ENCODE results near the gene LAPTM4A. TPM values are rescaled to one million over a fixed set of nuclear protein-coding genes. Genes with fewer than 3 reads are reported as not detected.
"Not testable (repeated sequence)": the region's sequence is repeated elsewhere in the genome, so short reads cannot be mapped to it uniquely, and the experiment has no call there.

LAPTM4A gene
- total and polyA plus RNA-seq, 5 donors from 2014 or later: 74.1 to 141 (median 131) TPM

DNA sequence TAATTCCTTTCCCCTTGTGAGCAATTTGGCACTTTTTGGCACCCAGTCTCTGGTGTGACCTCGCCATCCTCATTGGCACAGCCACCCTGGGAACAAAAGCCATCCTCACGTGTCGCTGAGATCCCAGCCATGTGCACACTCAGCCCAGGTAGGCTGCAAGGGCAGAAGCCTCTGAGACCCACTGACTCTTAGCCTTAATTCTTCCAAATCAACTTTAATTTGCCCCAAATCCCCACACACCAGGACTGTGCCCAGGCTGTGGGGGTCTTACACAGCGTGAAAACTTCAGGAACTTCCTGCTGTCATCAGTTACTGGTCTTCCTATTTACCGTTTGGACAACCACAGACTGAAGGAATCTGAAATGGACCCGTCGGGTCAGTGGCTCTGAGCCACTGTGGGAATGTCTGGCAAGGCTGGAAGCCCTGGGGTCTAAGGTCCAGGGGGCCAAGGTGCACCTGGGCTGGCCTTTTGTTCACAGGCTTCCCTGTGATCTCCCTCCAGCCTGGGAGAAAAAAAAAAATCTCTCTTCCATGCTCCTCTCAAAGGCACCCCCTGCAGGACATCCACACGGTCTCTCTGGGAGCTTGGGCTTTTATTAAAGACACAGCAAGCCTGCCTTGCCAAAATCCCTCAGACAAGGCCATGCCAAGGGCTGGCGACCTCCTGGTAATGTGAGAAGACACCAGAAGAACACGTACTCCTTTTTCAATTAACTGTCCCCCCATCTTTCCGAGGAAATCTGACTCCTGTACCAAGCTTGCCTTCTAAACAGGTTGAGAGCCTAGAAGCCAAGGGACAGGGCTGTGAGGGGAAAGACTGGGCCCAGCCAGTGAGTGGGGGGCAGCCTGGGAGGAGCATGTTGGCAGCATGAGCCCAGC lies 42.1 kb upstream of the LAPTM4A start:
- no peaks in the 10 kb centered on the region for H3K36me3 ChIP-seq (ENCODE audit: control insufficient read depth, insufficient read depth, low read length)
- Mint-ChIP-seq H3K27ac (no peak overlapping the region), H3K36me3 (no peaks in the 10 kb centered on the region), H3K4me3 (no peak overlapping the region), H3K27me3 (peaks cover 30% of the 10 kb centered on the region), H3K4me1 (peaks cover 0 to 4% (median 0%) of the 10 kb centered on the region in 4 donors), H3K9me3 (no peaks in the 10 kb centered on the region)
- H3K27me3 ChIP-seq (ENCODE audit: control insufficient read depth, insufficient read depth, low read length): peaks cover 1% of the 10 kb centered on the region
- no peaks in the 10 kb centered on the region for H3K4me1 ChIP-seq (ENCODE audit: control insufficient read depth, insufficient read depth, low read length, poor library complexity, severe bottlenecking)
- no peak overlapping the region for H3K4me3 ChIP-seq (ENCODE audit: low read depth, low read length)
- ATAC-seq (ENCODE audit: low read depth in 2 of 2): no peak
- no peaks in the 10 kb centered on the region for H3K9me3 ChIP-seq (ENCODE audit: control insufficient read depth in 2 of 2, low read length in 2 of 2)
- no peak overlapping the region for H3K27ac ChIP-seq (ENCODE audit: insufficient read depth, low read length, poor library complexity, severe bottlenecking)
- DNase-seq: no peak

DNA sequence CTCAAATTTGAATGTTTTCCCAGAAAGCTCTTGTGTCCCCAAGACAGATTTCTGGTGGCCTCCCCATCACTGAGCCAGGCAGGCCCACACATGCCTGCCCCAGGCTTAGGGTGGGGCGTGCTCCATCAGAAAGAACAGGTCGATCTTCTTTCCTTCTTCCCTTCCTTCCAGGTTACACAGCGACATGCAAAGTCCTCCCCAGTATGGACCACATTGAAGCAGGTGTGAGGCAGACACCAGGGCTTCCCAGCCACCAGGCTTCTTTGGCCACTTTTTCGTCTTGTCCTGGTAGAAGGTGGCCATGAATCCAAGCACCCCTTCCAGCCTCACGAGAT lies 41.4 kb upstream of the LAPTM4A start:
- H3K4me1 ChIP-seq (ENCODE audit: control insufficient read depth, insufficient read depth, low read length, poor library complexity, severe bottlenecking): no peaks in the 10 kb centered on the region
- Mint-ChIP-seq H3K36me3 (no peaks in the 10 kb centered on the region), H3K27ac (no peak overlapping the region), H3K27me3 (peaks cover 26% of the 10 kb centered on the region), H3K4me1 (no peaks in the 10 kb centered on the region), H3K4me3 (no peak overlapping the region), H3K9me3 (no peaks in the 10 kb centered on the region)
- ATAC-seq (ENCODE audit: low read depth in 2 of 2): no peak
- peaks cover 2% of the 10 kb centered on the region for H3K27me3 ChIP-seq (ENCODE audit: control insufficient read depth, insufficient read depth, low read length)
- H3K4me3 ChIP-seq (ENCODE audit: low read depth, low read length): no peak overlapping the region
- H3K27ac ChIP-seq (ENCODE audit: insufficient read depth, low read length, poor library complexity, severe bottlenecking): no peak overlapping the region
- no peaks in the 10 kb centered on the region for H3K9me3 ChIP-seq (ENCODE audit: control insufficient read depth in 2 of 2, low read length in 2 of 2)
- H3K36me3 ChIP-seq (ENCODE audit: control insufficient read depth, insufficient read depth, low read length): no peaks in the 10 kb centered on the region
- no peak for DNase-seq

DNA sequence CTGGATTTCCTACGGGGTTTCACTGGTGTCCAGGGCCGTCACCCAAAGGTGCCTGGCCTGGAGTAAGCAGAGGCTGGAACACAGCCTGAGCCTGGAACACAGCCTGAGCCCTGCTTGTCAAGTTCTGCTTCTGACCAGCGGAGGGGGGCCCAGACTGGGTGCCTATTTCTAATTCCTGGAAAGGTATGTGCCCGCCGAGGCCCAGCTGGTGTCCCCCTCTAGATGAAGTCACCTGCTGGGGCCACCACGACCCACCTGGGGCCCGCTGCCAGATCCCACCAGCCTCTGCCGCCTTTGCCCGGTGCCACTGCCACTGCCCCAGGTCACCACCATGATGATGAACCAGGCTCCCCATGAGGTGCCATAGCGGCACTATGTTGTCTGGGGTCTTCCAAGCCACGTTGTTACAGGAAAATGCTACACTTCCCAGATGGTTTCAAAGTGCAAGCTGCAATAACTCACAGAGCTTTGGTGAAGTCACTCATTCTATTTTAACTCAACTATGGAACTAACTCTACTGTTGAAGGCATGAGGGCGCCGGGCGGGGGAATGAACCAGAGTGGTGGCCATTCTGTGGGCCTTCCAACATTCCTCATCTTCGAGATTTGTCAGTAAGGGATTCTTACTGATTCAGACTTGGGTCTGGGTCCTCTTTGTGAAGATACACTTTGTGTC lies 40.9 kb upstream of the LAPTM4A start:
- Mint-ChIP-seq H3K27ac (no peak overlapping the region), H3K4me3 (no peak overlapping the region), H3K9me3 (no peaks in the 10 kb centered on the region), H3K36me3 (no peaks in the 10 kb centered on the region), H3K4me1 (no peaks in the 10 kb centered on the region), H3K27me3 (peaks cover 26% of the 10 kb centered on the region)
- Histone ChIP-seq H3K36me3 (ENCODE audit: control insufficient read depth, insufficient read depth, low read length) (no peaks in the 10 kb centered on the region), H3K27me3 (ENCODE audit: control insufficient read depth, insufficient read depth, low read length) (peaks cover 2% of the 10 kb centered on the region), H3K9me3 (ENCODE audit: control insufficient read depth in 2 of 2, low read length in 2 of 2) (no peaks in the 10 kb centered on the region), H3K27ac (ENCODE audit: insufficient read depth, low read length, poor library complexity, severe bottlenecking) (no peak overlapping the region), H3K4me3 (ENCODE audit: low read depth, low read length) (no peak overlapping the region), H3K4me1 (ENCODE audit: control insufficient read depth, insufficient read depth, low read length, poor library complexity, severe bottlenecking) (no peaks in the 10 kb centered on the region)
- ATAC-seq (ENCODE audit: low read depth in 2 of 2) (no peak), DNase-seq (no peak)

DNA sequence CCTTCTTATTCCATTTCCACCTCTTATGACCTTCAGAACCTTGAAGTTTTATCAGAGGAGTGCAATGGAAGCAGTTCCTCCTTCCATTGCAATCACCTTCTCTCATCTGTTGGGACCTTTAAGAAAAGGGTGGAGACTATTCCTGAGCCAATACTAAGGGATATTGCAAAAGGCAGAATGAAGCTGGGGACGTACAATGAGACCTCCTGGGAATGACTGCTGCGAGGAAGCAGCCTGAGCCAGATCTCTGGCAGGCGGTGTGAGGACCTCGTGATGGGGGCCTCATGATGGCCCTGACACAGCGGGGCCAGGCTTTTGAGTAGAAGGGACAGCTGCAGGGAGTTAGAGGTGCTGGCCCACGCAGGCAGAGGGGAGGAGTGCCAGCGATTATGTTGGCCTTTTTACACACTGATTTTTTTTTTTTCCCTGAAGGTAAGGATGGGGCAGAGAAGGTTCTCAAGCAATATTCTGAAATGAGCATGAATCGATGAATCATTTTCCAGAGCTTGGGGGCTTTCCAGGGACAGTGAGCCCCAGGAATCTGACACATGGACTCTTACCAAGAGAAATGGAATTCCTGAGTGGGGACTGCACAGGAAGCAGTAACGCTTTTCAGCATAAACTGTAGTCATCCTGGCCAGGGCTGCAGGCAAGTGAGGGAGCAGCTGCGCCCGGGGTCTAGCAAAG lies 40.0 kb upstream of the LAPTM4A start:
- ATAC-seq (ENCODE audit: low read depth in 2 of 2): no peak
- Histone ChIP-seq H3K9me3 (ENCODE audit: control insufficient read depth in 2 of 2, low read length in 2 of 2) (no peaks in the 10 kb centered on the region), H3K27ac (ENCODE audit: insufficient read depth, low read length, poor library complexity, severe bottlenecking) (no peak overlapping the region), H3K36me3 (ENCODE audit: control insufficient read depth, insufficient read depth, low read length) (no peaks in the 10 kb centered on the region), H3K4me3 (ENCODE audit: low read depth, low read length) (no peak overlapping the region), H3K27me3 (ENCODE audit: control insufficient read depth, insufficient read depth, low read length) (peaks cover 2% of the 10 kb centered on the region), H3K4me1 (ENCODE audit: control insufficient read depth, insufficient read depth, low read length, poor library complexity, severe bottlenecking) (no peaks in the 10 kb centered on the region)
- H3K27ac Mint-ChIP-seq: no peak overlapping the region
- H3K4me1 Mint-ChIP-seq: no peaks in the 10 kb centered on the region
- H3K9me3 Mint-ChIP-seq: no peaks in the 10 kb centered on the region
- no peak overlapping the region for H3K4me3 Mint-ChIP-seq
- H3K36me3 Mint-ChIP-seq: no peaks in the 10 kb centered on the region
- DNase-seq: no peak
- peaks cover 26% of the 10 kb centered on the region for H3K27me3 Mint-ChIP-seq

DNA sequence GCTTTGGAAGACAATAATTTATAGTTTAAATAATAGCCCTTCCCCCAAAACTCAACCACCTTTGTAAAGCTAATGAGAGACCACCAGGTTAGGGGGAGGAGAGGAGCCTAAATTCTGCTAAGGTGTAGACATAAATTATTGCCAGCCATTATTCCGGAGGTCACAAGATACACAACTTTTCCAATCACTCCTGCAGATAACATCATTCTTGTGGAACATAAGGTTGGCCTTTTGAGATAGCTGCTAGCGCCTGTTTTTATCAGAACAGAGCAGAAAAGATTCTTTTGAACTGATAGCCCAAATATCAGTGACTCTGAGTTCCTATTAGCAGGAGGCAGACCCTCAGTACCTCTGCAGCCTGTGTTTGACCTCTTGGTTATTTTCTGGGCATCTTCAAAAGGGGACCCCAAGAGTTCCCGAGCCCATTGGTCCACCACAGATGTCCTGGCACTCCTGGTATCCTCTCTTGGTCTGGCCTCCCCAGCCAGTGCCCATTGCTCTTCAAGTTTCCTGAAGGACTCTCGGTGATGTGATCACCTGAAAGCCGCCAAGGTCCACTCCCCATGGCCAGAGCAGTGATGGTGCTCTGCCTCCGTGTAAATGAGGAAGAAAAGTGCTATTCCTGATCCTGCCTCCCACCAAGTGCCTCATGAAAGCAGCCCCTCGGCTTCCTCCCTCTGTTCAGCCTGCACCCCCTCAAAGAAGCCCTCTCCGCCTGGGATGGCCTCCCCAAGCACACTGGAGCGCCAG lies 38.5 kb upstream of the LAPTM4A start:
- no peaks in the 10 kb centered on the region for H3K9me3 Mint-ChIP-seq
- H3K27ac Mint-ChIP-seq: no peak overlapping the region
- no peak for DNase-seq
- Histone ChIP-seq H3K4me1 (ENCODE audit: control insufficient read depth, insufficient read depth, low read length, poor library complexity, severe bottlenecking) (no peaks in the 10 kb centered on the region), H3K36me3 (ENCODE audit: control insufficient read depth, insufficient read depth, low read length) (no peaks in the 10 kb centered on the region), H3K4me3 (ENCODE audit: low read depth, low read length) (no peak overlapping the region), H3K9me3 (ENCODE audit: control insufficient read depth in 2 of 2, low read length in 2 of 2) (no peaks in the 10 kb centered on the region), H3K27ac (ENCODE audit: insufficient read depth, low read length, poor library complexity, severe bottlenecking) (no peak overlapping the region), H3K27me3 (ENCODE audit: control insufficient read depth, insufficient read depth, low read length) (peaks cover 2% of the 10 kb centered on the region)
- H3K27me3 Mint-ChIP-seq: peaks cover 26% of the 10 kb centered on the region
- no peak overlapping the region for H3K4me3 Mint-ChIP-seq
- no peaks in the 10 kb centered on the region for H3K36me3 Mint-ChIP-seq
- H3K4me1 Mint-ChIP-seq: no peaks in the 10 kb centered on the region
- ATAC-seq (ENCODE audit: low read depth in 2 of 2): no peak

DNA sequence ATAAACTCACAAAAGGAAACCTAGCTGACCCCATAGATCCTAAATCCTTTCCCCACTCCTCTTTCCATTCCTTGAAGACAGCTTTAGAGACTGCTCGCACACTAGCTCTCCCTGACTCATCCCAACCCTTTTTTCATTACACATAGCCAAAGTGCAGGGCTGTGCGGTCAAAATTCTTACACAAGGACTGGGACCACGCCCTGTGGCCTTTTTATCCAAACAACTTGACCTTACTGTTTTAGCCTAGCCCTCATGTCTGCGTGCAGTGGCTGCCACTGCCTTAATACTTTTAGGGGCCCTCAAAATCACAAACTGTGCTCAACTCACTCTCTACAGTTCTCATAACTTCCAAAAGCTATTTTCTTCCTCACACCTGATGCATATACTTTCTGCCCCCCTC lies 34.5 kb upstream of the LAPTM4A start:
- not testable (repeated sequence) for H3K27ac Mint-ChIP-seq; H3K27ac ChIP-seq (ENCODE audit: insufficient read depth, low read length, poor library complexity, severe bottlenecking)

DNA sequence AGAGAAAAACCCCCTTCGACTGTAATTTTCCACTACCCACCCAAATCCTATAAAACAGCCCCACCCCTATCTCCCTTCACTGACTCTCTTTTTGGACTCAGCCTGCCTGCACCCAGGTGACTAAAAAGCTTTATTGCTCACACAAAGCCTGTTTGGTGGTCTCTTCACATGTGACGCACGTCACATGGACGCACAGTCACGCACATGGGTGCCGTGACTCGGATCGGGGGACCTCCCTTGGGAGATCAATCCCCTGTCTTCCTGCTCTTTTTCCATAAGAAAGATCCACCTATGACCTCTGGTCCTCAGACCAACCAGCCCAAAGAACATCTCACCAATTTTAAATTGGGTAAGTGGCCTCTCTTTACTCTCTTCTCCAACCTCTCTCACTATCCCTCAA lies 31.4 kb upstream of the LAPTM4A start:
- not testable (repeated sequence) for H3K4me3 ChIP-seq (ENCODE audit: low read depth, low read length); H3K27me3 ChIP-seq (ENCODE audit: control insufficient read depth, insufficient read depth, low read length); H3K9me3 Mint-ChIP-seq; DNase-seq; H3K27ac Mint-ChIP-seq; H3K36me3 Mint-ChIP-seq; H3K27me3 Mint-ChIP-seq; H3K4me1 Mint-ChIP-seq; H3K4me3 Mint-ChIP-seq; H3K36me3 ChIP-seq (ENCODE audit: control insufficient read depth, insufficient read depth, low read length); H3K4me1 ChIP-seq (ENCODE audit: control insufficient read depth, insufficient read depth, low read length, poor library complexity, severe bottlenecking); H3K9me3 ChIP-seq (ENCODE audit: control insufficient read depth in 2 of 2, low read length in 2 of 2); H3K27ac ChIP-seq (ENCODE audit: insufficient read depth, low read length, poor library complexity, severe bottlenecking); ATAC-seq (ENCODE audit: low read depth in 2 of 2)

More for the DNA sequence above, 34.5 kb upstream of the LAPTM4A start:
- DNase-seq; H3K4me3 Mint-ChIP-seq; H3K4me1 Mint-ChIP-seq; H3K4me1 ChIP-seq (ENCODE audit: control insufficient read depth, insufficient read depth, low read length, poor library complexity, severe bottlenecking); H3K27me3 ChIP-seq (ENCODE audit: control insufficient read depth, insufficient read depth, low read length); H3K9me3 ChIP-seq (ENCODE audit: control insufficient read depth in 2 of 2, low read length in 2 of 2); H3K4me3 ChIP-seq (ENCODE audit: low read depth, low read length); ATAC-seq (ENCODE audit: low read depth in 2 of 2); H3K27me3 Mint-ChIP-seq; H3K36me3 Mint-ChIP-seq; H3K9me3 Mint-ChIP-seq; H3K36me3 ChIP-seq (ENCODE audit: control insufficient read depth, insufficient read depth, low read length): not testable (repeated sequence)

All from CD4-positive, CD25-positive, alpha-beta regulatory T cell (primary cell).